Middle frontal gyrus (tissue), 1 donor: ENCODE data around the gene KRT73.
"Not testable (repeated sequence)": the region's sequence is repeated elsewhere in the genome, so short reads cannot be mapped to it uniquely, and the experiment has no call there.

Source experiments
- DNase-seq: peaks from one replicate; pipeline ENCODE4 v3.0.0-alpha.2; 2015; ENCODE audit warnings: low spot score; ENCODE audit errors: extremely low spot score

Gene KRT73

GRCh38 chr12:52601671-52602070 is 16.7 kb downstream of the KRT73 start:
- no peak for DNase-seq

GRCh38 chr12:52600941-52601481 is 17.3 kb downstream of the KRT73 start, which contains the start of gene KRT72:
Gene KRT72 (minus strand): TSS chr12:52601463. CDS start chr12:52601452, 11 bp downstream.
- DNase-seq, result no peak

GRCh38 chr12:52600475-52600874 is 17.9 kb downstream of the KRT73 start:
- DNase-seq, result no peak

- no peak for DNase-seq
Observed at GRCh38 chr12:52600071-52600470, 18.3 kb downstream of the KRT73 start.

- no peak for DNase-seq
Observed at GRCh38 chr12:52598966-52599365, 19.4 kb downstream of the KRT73 start.

GRCh38 chr12:52594237-52594636 is 24.1 kb downstream of the KRT73 start:
- DNase-seq, result not testable (repeated sequence)

- DNase-seq, result no peak
Observed at GRCh38 chr12:52591521-52591920, 26.8 kb downstream of the KRT73 start.

- DNase-seq, result no peak
Observed at GRCh38 chr12:52590021-52590420, 28.3 kb downstream of the KRT73 start.

- DNase-seq, result no peak
Observed at GRCh38 chr12:52587563-52587962, 30.8 kb downstream of the KRT73 start.

GRCh38 chr12:52585946-52586345 is 32.4 kb downstream of the KRT73 start:
- no peak for DNase-seq

- DNase-seq, result no peak
Observed at GRCh38 chr12:52585066-52585465, 33.3 kb downstream of the KRT73 start.

GRCh38 chr12:52584156-52584682 is 34.1 kb downstream of the KRT73 start:
- DNase-seq, result no peak

GRCh38 chr12:52582971-52583456 is 35.3 kb downstream of the KRT73 start:
- DNase-seq, result peak; percentile 25

GRCh38 chr12:52582486-52582885 is 35.9 kb downstream of the KRT73 start:
- DNase-seq, result no peak

GRCh38 chr12:52581481-52581880 is 36.9 kb downstream of the KRT73 start:
- no peak for DNase-seq

- no peak for DNase-seq
Observed at GRCh38 chr12:52581066-52581465, 37.3 kb downstream of the KRT73 start.

GRCh38 chr12:52580496-52580895 is 37.9 kb downstream of the KRT73 start:
- no peak for DNase-seq

- DNase-seq, result no peak
Observed at GRCh38 chr12:52579468-52580465, 38.6 kb downstream of the KRT73 start.

GRCh38 chr12:52578469-52578868 is 39.9 kb downstream of the KRT73 start:
- DNase-seq, result no peak

GRCh38 chr12:52577316-52577715 is 41.0 kb downstream of the KRT73 start:
- no peak for DNase-seq

- no peak for DNase-seq
Observed at GRCh38 chr12:52575948-52576347, 42.4 kb downstream of the KRT73 start.

GRCh38 chr12:52575256-52575655 is 43.1 kb downstream of the KRT73 start:
- no peak for DNase-seq
